ENCODE measurements around the gene ANKMY1. TPM values are rescaled to one million over a fixed set of nuclear protein-coding genes. Genes with fewer than 3 reads are reported as not detected.

ANKMY1 gene
- total RNA-seq, 1 experiment from 2014 or later: 5.2 TPM

- in situ Hi-C loops (cut with HindIII; ENCODE audit: low pct_unique_long_range_greater_than_20kb, low sequenced_read_pairs): no loop called here
- no peak for DNase-seq (ENCODE audit: low read depth, low spot score)
These were observed 76.1 kb downstream of the ANKMY1 start for GRCh38 chr2:240481720-240482119.

- no peak for DNase-seq (ENCODE audit: low read depth, low spot score)
- in situ Hi-C loops (cut with HindIII; ENCODE audit: low pct_unique_long_range_greater_than_20kb, low sequenced_read_pairs): no loop called here
These were observed 76.8 kb downstream of the ANKMY1 start for GRCh38 chr2:240480834-240481623.

- in situ Hi-C loops (cut with HindIII; ENCODE audit: low pct_unique_long_range_greater_than_20kb, low sequenced_read_pairs): no loop called here
- DNase-seq (ENCODE audit: low read depth, low spot score): no peak
These were observed 78.7 kb downstream of the ANKMY1 start for GRCh38 chr2:240479111-240479501.

- DNase-seq (ENCODE audit: low read depth, low spot score): no peak
- in situ Hi-C loops (cut with HindIII; ENCODE audit: low pct_unique_long_range_greater_than_20kb, low sequenced_read_pairs): no loop called here
These were observed 79.3 kb downstream of the ANKMY1 start for GRCh38 chr2:240478346-240479110.

- in situ Hi-C loops (cut with HindIII; ENCODE audit: low pct_unique_long_range_greater_than_20kb, low sequenced_read_pairs): no loop called here
- DNase-seq (ENCODE audit: low read depth, low spot score): no peak
These were observed 79.9 kb downstream of the ANKMY1 start for GRCh38 chr2:240477916-240478315.

DNA sequence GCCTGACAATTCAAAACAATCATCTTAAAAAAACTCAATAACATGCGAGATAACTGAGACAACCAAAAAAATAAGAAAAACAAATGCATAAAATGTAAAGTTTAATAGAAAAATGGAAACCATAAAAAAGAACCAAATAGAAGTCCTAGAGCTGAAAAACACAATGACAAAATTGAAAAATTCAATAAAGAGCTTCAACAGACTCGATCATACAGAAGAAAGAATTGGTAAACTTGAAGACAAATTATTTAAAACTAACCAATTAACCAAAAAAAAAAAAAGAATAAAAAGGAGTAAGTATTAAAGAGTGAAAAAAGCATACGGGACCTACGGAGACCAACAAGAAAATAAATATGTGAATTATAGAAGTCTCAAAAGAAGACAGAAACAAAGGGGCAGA, 84.6 kb downstream of the ANKMY1 start:
- in situ Hi-C loops (cut with HindIII; ENCODE audit: low pct_unique_long_range_greater_than_20kb, low sequenced_read_pairs): no loop called here

DNA sequence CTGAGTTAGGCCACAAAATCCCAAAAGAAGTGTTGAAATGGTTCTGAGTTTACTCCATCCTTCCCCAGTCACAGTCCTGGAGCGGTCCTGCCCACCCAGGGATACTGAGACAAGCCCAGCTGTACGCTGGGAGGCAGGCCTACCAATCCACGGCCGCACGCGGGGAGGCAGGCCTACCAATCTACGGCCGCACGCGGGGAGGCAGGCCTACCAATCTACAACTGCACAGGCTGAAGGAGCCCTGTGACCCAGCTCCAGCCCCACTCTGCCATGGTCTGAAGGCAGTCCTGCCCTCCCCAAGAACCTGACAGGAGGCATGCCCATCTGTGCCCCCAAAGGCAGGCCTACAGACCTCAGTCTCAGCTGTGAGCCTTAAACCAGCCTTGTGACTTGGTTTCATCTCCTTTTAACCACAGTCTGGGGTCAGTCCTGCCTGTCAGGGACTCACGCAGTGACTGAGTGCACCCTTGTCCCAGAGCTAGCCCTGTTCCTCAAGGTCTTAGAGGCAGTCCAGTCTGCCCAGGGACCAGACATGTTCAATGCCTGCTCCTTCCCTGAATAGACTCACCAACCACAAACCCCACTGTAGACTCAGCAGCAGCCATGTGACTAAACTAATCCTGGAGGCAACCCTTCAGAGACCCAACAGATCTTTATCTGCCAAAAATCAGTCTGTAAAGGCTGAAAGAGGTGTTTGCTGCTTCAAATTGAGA, 85.6 kb downstream of the ANKMY1 start:
- in situ Hi-C loops (cut with HindIII; ENCODE audit: low pct_unique_long_range_greater_than_20kb, low sequenced_read_pairs): no loop called here
- no peak for DNase-seq (ENCODE audit: low read depth, low spot score)

More for the DNA sequence above, 84.6 kb downstream of the ANKMY1 start:
- no peak for DNase-seq (ENCODE audit: low read depth, low spot score)

DNA sequence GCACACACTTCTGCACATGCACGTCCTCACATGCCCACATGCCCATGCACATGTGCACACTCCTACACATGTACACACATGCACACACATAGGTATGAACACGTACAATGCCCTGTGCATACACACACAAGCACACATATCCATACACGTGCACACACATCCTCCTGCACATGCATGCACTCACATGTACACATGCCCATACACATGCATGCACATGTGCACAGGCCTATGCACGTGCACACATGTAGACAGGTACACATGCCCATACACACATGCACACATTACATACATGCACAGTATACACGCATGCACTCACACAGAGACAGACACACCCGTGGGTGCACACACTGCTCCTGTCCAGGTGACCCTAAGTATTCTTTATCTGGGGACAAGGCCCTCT, 88.0 kb downstream of the ANKMY1 start:
- DNase-seq (ENCODE audit: low read depth, low spot score): no peak
- in situ Hi-C loops (cut with HindIII; ENCODE audit: low pct_unique_long_range_greater_than_20kb, low sequenced_read_pairs): no loop called here

GRCh38 chr2:240469239-240469636, 88.5 kb downstream of the ANKMY1 start:
- in situ Hi-C loops (cut with HindIII; ENCODE audit: low pct_unique_long_range_greater_than_20kb, low sequenced_read_pairs): no loop called here
- no peak for DNase-seq (ENCODE audit: low read depth, low spot score)

DNA sequence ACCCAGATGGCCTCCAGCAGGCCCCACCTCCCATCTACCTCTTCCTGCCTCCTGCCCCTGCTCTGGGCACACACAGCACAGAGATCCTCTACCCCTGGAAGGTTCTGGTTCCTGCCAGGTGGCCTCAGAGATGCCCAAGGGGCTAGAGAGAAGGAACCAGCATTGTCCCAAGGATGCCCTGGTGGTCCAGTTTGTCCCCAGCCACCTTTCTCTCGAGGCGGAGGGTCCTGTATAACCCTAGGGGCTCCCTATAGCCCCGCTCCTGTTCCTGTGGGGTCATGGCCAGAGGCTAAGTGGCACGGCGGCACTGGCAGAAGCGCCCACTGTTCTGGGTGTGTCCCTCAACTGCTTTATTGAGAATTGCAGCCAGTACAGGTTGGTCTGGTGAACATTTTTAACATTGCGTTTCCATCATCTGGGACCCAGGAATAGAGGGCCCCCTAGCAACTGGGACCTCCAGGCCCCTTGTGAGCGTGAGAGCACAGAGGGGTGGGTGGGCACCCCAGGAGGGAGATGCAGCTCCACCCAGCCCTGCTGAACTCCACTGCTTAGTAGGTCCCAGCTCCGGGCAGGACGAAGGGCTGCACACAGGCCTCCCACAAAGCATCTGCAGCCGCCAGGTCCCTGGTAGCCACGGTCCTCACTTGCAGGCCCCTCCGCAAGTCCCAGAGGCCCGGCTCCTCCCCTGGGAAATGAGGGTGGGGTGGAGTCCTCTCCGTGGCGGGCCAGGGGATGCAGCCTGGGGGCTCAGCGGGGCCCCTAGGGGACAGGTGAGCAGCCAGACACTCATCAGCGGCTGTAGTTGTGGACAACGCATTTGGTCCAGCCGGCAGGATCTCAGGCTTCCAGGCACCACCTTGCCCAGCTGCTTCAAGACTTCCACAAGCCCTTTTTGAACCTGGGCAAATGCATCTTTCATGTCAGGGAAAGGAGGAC, 89.2 kb downstream of the ANKMY1 start:
- DNase-seq (ENCODE audit: low read depth, low spot score): no peak

DNA sequence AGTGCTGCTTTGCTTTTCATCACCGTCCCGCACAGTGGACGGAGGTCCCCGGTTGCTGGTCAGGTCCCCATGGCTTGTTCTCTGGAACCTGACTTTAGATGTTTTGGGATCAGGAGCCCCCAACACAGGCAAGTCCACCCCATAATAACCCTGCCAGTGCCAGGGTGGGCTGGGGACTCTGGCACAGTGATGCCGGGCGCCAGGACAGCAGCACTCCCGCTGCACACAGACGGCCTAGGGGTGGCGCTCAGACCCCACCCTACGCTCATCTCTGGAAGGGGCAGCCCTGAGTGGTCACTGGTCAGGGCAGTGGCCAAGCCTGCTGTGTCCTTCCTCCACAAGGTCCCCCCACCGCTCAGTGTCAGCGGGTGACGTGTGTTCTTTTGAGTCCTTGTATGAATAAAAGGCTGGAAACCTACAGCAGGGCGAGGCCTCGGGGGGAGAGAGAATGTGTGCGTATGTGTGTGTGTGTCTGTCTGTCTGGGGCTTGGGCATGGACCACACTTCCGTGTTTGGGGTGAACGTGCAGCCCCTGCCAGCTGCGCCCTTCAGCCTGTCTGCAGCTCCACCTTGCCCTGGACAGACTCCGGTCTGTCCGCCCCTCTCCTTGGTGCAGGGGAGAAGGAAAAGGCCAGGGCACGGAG, 90.0 kb downstream of the ANKMY1 start:
- in situ Hi-C loops (cut with HindIII; ENCODE audit: low pct_unique_long_range_greater_than_20kb, low sequenced_read_pairs): no loop called here
- DNase-seq (ENCODE audit: low read depth, low spot score): no peak

More for the DNA sequence above, 89.2 kb downstream of the ANKMY1 start:
- in situ Hi-C loops (cut with HindIII; ENCODE audit: low pct_unique_long_range_greater_than_20kb, low sequenced_read_pairs): no loop called here

DNA sequence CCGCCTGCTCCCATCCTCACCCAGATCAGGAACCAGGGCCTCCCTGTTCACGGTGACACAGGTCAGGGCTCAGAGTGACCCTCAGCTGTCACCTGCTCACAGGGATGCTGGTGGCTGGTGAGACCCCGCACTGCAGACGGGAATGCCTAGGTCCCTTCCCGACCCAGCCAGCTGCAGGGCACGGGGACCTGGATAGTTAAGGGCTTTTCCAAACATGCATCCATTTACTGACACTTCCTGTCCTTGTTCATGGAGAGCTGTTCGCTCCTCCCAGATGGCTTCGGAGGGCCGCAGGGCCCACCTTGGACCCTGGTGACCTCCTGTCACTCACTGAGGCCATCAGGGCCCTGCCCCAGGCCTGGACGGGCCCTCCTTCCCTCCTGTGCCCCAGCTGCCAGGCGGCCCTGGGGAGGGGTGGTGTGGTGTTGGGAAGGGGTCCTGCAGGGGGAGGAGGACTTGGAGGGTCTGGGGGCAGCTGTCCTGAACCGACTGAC, 90.6 kb downstream of the ANKMY1 start:
- no peak for DNase-seq (ENCODE audit: low read depth, low spot score)

GRCh38 chr2:240466579-240467148, 91.1 kb downstream of the ANKMY1 start:
- in situ Hi-C loops (cut with HindIII; ENCODE audit: low pct_unique_long_range_greater_than_20kb, low sequenced_read_pairs): no loop called here
- DNase-seq (ENCODE audit: low read depth, low spot score): no peak

More for the DNA sequence above, 90.6 kb downstream of the ANKMY1 start:
- in situ Hi-C loops (cut with HindIII; ENCODE audit: low pct_unique_long_range_greater_than_20kb, low sequenced_read_pairs): no loop called here

DNA sequence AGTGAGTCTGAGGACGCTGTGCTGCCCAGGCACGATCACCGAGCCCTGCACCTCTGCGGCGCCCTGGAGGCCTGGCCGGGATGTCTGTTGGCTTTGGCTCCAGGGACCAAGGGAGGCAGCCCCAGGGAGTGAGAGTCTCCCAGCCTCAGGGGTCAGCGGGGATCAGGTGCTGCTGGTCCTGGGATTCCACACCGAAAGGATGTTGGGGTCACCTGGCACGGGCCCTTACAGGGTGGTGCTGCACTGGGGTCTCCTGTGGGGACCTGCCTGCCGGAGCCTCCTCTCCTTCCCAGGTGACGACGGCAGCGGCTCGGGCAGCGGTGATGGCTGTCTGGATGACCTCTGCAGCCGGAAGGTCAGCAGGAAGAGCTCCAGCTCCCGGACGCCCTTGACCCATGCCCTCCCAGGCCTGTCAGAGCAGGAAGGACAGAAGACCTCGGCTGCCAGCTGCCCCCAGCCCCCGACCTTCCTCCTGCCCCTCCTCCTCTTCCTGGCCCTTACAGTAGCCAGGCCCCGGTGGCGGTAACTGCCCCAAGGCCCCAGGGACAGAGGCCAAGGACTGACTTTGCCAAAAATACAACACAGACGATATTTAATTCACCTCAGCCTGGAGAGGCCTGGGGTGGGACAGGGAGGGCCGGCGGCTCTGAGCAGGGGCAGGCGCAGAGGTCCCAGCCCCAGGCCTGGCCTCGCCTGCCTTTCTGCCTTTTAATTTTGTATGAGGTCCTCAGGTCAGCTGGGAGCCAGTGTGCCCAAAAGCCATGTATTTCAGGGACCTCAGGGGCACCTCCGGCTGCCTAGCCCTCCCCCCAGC, 91.8 kb downstream of the ANKMY1 start:
- in situ Hi-C loops (cut with HindIII; ENCODE audit: low pct_unique_long_range_greater_than_20kb, low sequenced_read_pairs): no loop called here
- no peak for DNase-seq (ENCODE audit: low read depth, low spot score)

DNA sequence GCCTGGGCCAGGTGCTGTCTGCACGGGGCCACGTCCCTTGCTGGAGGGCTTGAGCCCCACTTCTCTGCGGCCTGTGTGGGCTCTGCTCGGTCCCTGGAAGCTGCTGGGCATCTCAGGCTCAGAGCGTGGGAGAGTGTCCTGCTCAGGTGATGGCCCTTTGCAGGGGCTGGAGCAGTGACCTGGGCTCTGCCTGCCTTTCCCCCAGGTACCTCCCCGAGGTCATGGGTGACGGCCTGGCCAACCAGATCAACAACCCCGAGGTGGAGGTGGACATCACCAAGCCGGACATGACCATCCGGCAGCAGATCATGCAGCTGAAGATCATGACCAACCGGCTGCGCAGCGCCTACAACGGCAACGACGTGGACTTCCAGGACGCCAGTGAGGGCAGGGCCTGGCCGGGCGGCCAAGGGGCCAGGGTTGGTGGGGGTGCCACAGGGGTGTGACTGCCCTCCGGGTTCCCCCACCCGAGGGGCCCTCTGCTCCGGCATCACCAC, 92.5 kb downstream of the ANKMY1 start:
- DNase-seq (ENCODE audit: low read depth, low spot score): no peak
- in situ Hi-C loops (cut with HindIII; ENCODE audit: low pct_unique_long_range_greater_than_20kb, low sequenced_read_pairs): no loop called here
